ENCODE results near the gene MTMR8.

The MTMR8 gene

GRCh38 chrX:64313624-64314023 lies 81.6 kb downstream of the MTMR8 start:
- no peaks in the 10 kb centered on the region for H3K36me3 ChIP-seq (ENCODE audit: insufficient read depth, low read length)
- no peak overlapping the region for H3K27ac ChIP-seq (ENCODE audit: low read depth, low read length)
- H3K4me1 ChIP-seq (ENCODE audit: control insufficient read depth, insufficient read depth, low read length, unreplicated experiment), result no peaks in the 10 kb centered on the region
- no peak overlapping the region for H2AFZ ChIP-seq (ENCODE audit: low read length, unreplicated experiment)
- H3K79me2 ChIP-seq (ENCODE audit: control insufficient read depth, insufficient read depth, low read length, unreplicated experiment), result no peaks in the 10 kb centered on the region
- no peaks in the 10 kb centered on the region for H3K27me3 ChIP-seq (ENCODE audit: insufficient read depth, low read length)
- no peak overlapping the region for H3K4me3 ChIP-seq (ENCODE audit: low read depth, low read length)

DNA sequence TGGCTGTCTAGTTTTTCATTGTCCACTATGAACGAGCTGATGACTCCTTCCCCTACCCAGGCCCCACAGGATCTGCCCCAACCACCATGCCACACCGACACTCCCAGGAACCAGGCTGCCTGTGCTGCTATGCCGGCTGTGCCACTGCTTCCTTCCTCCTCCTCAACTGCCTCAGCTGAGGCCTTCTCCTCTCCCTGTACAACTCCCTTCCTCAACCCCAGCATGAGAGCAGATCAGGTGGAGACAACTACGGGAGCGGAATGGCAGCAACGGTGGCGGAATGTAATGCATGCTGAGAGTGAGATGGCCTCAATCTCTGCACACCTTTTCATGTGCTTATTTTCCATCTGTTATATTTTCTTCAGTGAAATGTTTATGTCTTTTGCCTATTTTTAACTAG lies 88.5 kb downstream of the MTMR8 start:
- H3K79me2 ChIP-seq (ENCODE audit: control insufficient read depth, insufficient read depth, low read length, unreplicated experiment), result no peaks in the 10 kb centered on the region
- H3K4me1 ChIP-seq (ENCODE audit: control insufficient read depth, insufficient read depth, low read length, unreplicated experiment), result no peaks in the 10 kb centered on the region
- H2AFZ ChIP-seq (ENCODE audit: low read length, unreplicated experiment), result no peak overlapping the region
- H3K27me3 ChIP-seq (ENCODE audit: insufficient read depth, low read length), result no peaks in the 10 kb centered on the region
- H3K36me3 ChIP-seq (ENCODE audit: insufficient read depth, low read length), result no peaks in the 10 kb centered on the region
- H3K4me3 ChIP-seq (ENCODE audit: low read depth, low read length), result no peak overlapping the region
- H3K27ac ChIP-seq (ENCODE audit: low read depth, low read length), result no peak overlapping the region

DNA sequence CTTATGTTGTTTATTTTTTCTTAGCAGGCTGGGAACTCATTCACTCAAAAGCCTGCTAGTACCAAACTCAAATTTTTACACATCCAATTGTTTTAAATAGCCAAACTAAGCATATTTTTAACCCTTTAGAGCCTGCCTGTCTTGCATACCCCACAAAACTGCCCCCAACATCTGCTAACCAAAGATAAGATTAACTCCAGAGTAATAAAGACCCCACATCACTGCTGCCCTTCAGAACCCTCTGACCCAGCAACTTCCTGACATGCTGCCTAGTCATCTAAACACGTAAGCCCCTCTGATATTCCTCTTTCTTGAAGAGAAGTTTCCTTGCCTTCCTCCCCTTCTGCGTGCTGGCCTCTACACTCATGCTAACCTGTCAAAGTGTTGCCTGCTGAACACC lies 104.1 kb downstream of the MTMR8 start:
- no peak overlapping the region for H2AFZ ChIP-seq (ENCODE audit: low read length, unreplicated experiment)
- no peaks in the 10 kb centered on the region for H3K27me3 ChIP-seq (ENCODE audit: insufficient read depth, low read length)
- H3K36me3 ChIP-seq (ENCODE audit: insufficient read depth, low read length), result no peaks in the 10 kb centered on the region
- no peaks in the 10 kb centered on the region for H3K79me2 ChIP-seq (ENCODE audit: control insufficient read depth, insufficient read depth, low read length, unreplicated experiment)
- H3K27ac ChIP-seq (ENCODE audit: low read depth, low read length), result no peak overlapping the region
- H3K4me3 ChIP-seq (ENCODE audit: low read depth, low read length), result no peak overlapping the region
- H3K4me1 ChIP-seq (ENCODE audit: control insufficient read depth, insufficient read depth, low read length, unreplicated experiment), result no peaks in the 10 kb centered on the region

GRCh38 chrX:64265265-64265664 lies 130.0 kb downstream of the MTMR8 start:
- no peak overlapping the region for H2AFZ ChIP-seq (ENCODE audit: low read length, unreplicated experiment)
- H3K79me2 ChIP-seq (ENCODE audit: control insufficient read depth, insufficient read depth, low read length, unreplicated experiment), result no peaks in the 10 kb centered on the region
- no peak overlapping the region for H3K4me3 ChIP-seq (ENCODE audit: low read depth, low read length)
- H3K4me1 ChIP-seq (ENCODE audit: control insufficient read depth, insufficient read depth, low read length, unreplicated experiment), result no peaks in the 10 kb centered on the region
- H3K27me3 ChIP-seq (ENCODE audit: insufficient read depth, low read length), result no peaks in the 10 kb centered on the region
- H3K36me3 ChIP-seq (ENCODE audit: insufficient read depth, low read length), result no peaks in the 10 kb centered on the region
- no peak overlapping the region for H3K27ac ChIP-seq (ENCODE audit: low read depth, low read length)

DNA sequence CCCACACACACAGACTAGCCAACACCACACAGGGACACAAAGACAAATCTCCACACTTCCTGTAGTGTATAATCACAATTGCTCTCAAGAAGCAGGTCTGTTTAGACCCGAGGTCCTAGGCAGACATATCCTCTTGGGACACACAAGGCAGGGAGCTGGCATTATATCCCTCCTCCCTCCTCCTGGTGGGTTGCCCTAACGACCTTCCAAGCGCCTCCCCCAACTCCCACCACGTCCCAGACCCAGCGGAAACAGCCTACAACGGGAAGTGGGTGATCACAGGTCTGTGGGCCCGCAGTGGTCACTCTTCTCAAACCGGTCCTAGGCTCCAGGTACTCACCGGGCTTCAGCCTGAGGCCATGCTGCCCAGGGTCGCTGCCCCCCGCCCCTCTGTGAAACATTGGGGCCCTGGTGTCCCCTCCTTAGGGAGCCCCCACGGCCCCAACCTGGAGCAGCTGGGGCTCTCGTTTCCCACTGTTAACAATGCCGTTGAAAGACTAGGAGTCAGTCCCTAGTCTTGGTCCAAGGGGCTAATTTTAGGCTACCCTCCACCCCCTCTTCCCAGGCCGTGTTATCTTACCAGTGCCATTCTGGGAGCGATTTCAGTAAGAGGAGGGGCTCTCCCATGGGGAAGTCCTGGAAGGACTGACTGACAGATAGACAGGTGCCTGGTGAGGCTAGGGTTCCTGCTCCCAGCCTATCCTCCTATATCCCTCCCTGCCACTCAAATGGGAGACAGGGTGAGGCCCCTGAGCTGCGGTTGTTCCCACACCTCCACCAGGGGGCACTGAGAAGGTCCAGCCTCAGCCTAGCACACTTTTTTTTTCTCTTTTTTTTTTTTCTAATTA lies 164.9 kb downstream of the MTMR8 start, which contains the start of gene ASB12:
Gene ASB12, minus strand, starts transcription at position 485 of the 848 bp plus-strand sequence. CDS start 4,957 bp downstream, outside the sequence.
- Histone ChIP-seq H2AFZ (ENCODE audit: low read length, unreplicated experiment) (no peak within 1 kb of the TSS), H3K36me3 (ENCODE audit: insufficient read depth, low read length) (no peaks in the 10 kb centered on the region), H3K4me1 (ENCODE audit: control insufficient read depth, insufficient read depth, low read length, unreplicated experiment) (no peaks in the 10 kb centered on the region), H3K79me2 (ENCODE audit: control insufficient read depth, insufficient read depth, low read length, unreplicated experiment) (no peaks in the 10 kb centered on the region), H3K27ac (ENCODE audit: low read depth, low read length) (no peak within 1 kb of the TSS), H3K4me3 (ENCODE audit: low read depth, low read length) (no peak within 1 kb of the TSS), H3K27me3 (ENCODE audit: insufficient read depth, low read length) (no peaks in the 10 kb centered on the region)

DNA sequence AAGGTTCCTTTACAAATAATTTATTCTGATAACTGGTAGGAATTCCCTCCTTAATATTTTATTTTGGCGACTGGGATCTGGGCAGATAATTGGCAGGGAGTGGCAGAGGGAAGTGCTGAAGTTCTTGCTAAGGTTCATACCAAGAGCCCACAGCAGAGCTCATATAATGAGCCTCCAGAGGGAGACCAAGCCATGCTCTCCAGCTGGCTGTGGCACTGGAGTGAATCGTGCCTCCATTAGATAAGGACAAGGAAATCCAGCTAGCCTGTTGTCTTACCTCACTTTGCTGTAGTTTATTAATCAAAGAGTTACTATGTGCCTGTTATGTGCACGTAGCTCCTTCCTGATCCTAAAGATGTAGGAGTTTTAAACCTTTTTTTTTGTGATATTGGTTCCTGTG lies 166.1 kb downstream of the MTMR8 start:
- H2AFZ ChIP-seq (ENCODE audit: low read length, unreplicated experiment), result no peak overlapping the region
- H3K4me1 ChIP-seq (ENCODE audit: control insufficient read depth, insufficient read depth, low read length, unreplicated experiment), result no peaks in the 10 kb centered on the region
- no peaks in the 10 kb centered on the region for H3K79me2 ChIP-seq (ENCODE audit: control insufficient read depth, insufficient read depth, low read length, unreplicated experiment)
- H3K36me3 ChIP-seq (ENCODE audit: insufficient read depth, low read length), result no peaks in the 10 kb centered on the region
- H3K27me3 ChIP-seq (ENCODE audit: insufficient read depth, low read length), result no peaks in the 10 kb centered on the region
- no peak overlapping the region for H3K4me3 ChIP-seq (ENCODE audit: low read depth, low read length)
- H3K27ac ChIP-seq (ENCODE audit: low read depth, low read length), result no peak overlapping the region
